Measurements from ENCODE around the gene NFIC.

The NFIC gene

DNA sequence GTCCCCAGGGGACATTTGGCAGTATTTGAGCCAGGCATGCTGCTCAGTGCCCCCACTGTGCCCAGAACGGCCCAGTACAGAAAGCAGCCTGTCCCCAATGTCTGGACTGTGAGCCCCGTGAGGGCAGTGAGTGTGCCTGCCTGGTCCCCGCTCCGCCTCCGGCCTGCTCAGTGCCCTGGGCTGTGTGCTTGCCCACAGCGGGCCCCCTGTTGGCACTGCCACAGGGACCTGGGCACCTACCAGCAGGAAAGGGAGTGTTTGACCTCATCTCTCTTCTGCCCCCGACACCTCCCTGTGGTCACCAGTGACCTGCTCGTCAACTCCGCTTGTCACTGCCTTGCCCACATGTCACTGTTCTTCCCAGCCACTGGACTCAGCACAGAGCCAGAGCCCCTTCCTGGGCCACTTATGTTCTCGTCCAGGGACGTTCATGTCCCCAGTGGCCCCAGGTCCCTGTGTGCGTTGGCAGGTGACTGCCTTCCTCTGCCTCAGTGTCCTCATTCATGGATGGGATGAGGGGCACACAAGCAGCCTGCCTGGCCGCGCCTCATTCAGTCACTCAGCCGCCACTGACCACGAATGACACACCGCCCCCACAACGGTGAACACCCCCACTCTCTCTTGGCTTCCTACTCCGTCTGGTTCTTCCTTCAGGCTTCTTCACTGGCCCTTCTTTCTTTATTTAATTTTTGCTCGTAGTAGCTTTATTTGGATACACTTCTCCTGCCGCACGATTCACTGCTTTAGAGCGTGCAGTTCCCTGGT lies 142.6 kb downstream of the NFIC start:
- no peak for DNase-seq (ENCODE audit: low read depth in 2 of 2)

DNA sequence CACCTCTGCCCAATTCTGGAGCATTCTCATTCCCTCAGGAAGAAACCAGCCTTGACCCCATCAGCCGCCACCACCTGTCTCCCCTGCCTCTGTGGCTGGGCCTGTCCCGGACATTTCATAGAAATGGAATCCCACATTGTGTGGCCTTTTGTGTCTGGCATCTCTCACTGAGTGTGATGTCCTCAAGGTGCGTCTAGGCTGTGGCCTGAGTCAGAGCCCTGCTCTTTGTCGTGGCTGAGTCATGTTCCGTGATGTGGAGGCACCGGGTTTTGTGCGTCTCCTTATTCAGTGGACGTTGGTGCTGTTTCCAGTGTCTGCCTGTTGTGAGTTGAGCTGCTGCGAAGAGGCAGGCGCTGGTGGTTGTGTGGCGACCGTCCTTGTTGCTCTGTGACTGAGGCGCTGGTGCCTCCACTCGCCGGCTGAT lies 143.2 kb downstream of the NFIC start:
- no peak for DNase-seq (ENCODE audit: low read depth in 2 of 2)

DNA sequence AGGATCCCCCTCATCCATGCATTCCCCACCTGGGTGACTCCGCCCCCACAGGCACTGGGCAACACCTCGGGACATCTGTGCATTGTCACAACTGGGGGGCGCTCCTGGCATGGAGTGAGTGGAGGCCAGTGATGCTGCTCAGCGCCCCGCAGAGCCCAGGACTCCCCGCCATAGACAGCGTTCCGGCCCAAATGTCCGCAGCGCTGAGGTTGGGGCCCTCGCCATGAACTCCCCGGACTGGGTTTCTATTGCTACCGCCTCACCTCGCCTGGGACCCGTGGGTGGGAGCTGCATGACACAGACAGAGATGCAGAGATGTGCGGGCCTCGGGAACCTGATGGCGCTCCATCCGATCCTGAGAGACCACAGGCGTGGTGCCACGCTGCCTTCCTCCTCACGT lies 144.3 kb downstream of the NFIC start:
- DNase-seq (ENCODE audit: low read depth in 2 of 2) = no peak

DNA sequence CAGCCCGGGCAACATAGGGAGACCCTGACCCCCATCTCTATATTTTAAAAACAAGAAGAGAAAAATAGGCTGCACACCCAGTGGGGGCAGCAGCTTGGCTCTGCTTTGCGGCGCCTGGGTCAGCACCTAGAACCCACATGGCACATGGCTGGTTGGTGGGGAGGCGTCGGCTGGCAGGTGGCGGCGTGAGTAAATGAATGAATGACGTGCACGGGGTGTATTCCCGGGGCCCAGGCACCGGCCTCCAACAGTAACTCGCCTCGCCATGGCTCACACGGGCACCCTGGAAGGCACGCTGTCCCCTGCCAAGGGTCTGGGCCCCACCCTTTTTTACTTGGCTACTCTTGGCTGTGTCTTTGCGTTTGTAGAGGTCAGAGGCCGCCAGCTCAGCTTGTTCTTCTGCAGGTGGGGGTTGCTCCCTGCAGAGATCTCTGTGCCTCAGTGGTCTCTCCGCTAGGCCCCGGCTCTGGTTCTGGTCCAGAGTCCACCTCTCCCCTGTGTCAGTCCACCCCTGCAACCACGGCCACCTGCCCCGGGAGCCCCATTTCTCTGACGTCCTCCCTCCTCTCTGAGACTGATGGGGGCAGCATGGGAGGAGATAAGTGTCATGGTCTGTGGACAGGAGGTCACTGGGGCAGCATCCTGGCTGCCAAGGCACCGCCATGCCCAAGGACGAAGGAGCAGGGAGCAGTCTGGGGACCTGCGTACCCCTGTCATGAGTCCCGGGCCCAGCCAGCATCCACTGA lies 145.3 kb downstream of the NFIC start:
- no peak for DNase-seq (ENCODE audit: low read depth in 2 of 2)

DNA sequence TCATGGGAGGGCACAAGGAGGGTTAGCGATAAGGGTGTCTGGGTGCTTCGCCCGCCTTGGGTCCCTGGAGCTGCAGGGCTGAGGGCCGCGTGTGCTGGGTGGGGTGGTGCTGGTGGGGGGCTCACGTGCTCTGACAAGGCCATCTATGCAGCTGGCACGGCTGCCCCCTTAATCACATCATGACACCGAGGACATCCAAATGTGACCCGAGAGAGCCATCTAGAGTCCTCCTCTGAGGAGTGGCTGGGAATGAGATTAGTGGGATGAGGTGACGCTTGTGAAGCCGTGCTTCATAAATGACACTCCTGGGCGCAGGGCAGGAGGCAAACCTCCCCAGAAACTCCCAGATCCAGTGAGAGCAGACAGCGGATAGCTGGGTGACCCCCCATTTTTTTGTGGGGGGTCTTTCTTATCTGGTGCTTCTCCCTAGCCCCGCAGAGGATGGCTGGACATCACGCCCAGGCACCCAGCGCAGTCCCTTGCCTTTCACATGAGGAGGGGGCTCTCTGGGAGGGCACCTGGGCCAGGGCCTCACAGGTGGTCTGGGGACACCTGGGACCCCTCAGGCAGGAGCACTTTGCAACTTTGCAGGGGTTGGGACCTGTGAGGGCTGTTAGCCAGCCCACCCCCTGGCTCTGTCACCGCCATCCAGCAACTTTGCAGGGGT lies 146.3 kb downstream of the NFIC start:
- DNase-seq (ENCODE audit: low read depth in 2 of 2) = no peak

DNA sequence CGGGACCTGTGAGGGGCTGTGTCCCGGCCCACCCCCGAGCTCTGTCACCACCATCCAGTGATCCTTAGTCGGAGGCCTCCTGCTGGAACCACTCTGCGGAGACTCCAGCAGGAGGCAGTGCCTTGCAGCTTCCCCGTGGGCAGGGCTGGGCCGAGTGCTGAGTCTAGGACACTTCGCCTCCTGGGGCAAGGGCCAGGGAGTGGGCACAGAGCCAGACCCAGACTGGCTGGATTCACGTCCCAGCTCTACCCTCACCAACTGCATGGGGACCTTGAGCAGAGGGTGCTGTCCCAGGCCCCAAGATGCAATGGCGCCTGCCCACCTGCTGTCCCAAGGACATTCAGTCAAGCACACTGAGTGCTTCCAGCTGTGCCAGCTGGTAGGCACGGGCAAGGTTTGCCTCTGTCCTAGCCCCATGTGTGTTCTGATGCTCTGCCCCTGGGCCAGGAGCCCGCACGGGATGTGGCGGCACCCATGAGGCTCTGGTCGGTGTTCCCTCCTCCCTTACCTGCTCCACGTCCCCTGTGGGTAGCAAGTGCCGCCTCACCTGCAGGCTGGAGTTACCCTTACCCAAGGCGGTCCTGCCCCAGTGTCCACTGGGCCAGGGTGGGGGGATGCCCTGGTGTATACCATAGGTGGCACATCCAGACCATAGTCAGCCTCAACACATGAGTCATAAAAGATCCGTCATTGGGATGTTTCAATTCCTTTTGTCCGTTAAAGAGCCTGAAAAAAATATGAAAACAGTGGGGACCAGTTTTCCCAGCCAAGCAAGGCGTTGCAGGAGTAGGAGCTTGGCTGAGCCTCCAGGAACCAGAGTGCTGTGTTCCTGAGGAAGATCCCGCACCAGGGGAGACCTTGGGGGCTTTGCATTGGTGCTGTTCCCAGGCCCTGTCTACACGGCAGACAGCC lies 147.1 kb downstream of the NFIC start:
- DNase-seq (ENCODE audit: low read depth in 2 of 2) = no peak

DNA sequence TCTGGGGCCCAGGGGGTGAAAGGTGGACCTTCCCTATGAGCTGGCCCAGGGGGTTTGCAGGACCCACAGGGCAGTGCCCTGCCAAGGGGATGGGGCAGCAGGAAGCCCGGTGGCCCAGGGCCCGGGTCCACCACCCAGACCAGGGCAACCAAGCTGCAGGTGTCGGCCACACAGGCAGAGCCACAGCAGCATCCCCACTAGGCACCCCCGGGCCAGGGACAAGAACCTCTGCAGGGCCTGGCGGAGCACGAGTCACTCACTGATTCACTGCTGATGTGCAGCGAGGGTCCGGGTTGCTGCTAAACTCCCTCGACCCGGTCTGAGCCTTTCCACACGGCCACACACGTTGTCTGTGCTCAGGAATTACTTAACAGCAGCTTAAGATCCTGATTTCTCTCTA lies 148.5 kb downstream of the NFIC start:
- DNase-seq (ENCODE audit: low read depth in 2 of 2) = no peak

DNA sequence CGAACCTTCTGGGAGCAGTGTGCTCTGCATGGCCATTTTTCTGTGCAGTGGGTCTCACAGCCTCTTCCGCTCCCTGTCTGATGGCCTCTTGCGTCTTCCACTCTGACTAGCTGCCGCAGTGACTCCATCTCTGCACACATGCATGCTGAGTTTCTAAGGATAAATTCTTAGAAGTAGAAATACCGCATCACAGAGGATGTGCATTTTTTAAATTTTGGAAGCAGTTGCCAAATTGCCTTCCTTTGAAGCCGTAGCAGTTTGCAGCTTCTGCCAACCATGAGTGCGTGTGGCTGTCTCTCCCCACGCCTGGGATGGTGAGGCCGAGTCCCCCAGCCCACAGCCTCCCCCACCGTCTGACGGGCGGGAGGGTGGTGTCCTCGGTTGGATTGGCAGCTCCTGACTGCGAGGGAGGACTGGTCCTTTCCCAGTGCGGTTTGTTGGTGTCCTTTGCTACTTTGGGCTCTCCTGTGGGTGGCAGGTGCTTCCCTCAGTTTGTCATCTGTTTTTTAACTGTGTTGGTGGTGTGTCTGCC lies 149.6 kb downstream of the NFIC start:
- no peak for DNase-seq (ENCODE audit: low read depth in 2 of 2)

DNA sequence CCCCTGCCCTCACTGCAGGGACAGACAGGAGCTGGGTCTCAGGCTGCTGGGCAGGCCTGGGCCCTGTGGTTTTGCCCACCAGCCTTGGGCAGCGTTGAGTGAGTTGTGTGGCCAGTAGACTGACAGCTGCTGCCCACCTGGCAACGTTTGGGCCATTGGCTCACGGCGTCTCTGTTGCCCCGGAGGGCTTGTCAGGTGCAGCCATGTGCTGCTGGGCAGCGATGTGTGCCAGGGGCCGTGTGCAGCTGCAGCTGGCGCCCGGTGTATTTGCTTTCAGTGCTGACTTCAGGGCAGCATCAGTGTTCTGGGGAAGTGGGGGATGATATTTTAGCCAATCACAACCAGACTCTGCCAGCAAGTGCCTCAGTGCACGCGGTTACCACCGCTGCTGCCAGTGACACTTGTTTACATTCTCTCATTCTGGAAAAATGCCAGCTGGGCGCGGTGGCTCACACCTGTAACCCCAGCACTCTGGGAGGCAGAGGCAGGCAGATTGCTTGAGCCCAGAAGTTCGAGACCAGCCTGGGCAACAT lies 150.4 kb downstream of the NFIC start:
- no peak for DNase-seq (ENCODE audit: low read depth in 2 of 2)

DNA sequence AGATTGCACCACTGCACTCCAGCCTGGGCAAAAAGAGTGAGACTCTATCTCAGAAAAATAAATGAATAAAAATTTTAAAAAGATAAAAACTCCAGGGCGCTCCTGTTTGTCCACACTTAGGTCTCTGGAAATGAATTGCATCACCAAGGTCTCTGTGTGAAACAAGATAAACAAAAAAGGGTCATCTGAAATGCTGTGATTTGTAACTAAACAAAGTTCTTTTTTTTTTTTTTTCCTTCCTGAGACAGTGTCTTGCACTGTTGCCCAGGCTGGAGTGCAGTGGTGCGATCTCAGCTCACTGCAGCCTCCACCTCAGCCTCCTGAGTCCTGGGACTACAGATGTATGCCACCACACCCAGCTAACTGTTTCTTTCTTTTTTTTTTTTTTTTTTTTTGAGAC lies 151.3 kb downstream of the NFIC start:
- no peak for DNase-seq (ENCODE audit: low read depth in 2 of 2)

DNA sequence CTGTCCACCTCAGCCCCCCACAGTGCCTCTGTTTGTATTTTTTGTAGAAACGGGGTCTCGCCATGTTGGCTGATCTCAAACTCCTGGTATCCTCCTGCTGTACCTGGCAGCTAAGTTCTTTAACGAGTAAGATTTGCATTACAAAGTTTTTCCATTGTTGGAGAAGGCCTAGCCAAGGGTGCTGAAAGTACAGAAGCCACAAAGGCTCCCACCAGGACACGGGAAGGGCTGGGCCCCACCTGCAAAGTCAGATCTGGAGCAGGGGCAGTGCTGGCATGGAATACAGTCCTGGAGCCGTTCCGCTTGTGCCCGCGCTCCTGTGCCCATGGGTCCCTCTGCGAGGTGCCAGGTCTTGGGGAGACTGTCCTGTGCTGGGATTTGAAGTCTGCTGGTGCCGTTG lies 151.9 kb downstream of the NFIC start:
- no peak for DNase-seq (ENCODE audit: low read depth in 2 of 2)

DNA sequence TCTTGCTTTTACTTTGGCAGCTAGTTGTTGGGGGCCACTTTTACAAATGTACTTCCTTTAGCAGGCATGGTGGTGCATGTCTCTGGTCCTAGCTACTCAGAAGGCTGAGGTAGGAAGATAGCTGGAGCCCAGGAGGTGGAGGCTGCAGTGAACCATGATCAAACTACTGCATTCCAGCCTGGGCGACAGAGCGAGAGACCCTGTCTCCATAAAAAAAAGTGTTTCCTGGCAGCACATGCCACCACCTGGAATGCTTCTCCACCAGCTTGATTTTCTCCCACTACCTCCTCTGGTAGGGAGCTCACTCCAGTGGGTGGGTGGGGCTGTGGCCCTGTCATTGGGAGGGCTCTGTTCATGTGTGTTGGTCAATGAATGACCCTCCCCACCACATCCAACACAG lies 152.3 kb downstream of the NFIC start:
- no peak for DNase-seq (ENCODE audit: low read depth in 2 of 2)
